Tibial nerve (tissue), 4 donors: ENCODE measurements around the gene UBL5. TPM values are rescaled to one million over a fixed set of nuclear protein-coding genes. Genes with fewer than 3 reads are reported as not detected.

Experiments
- DNase-seq, 2 donors: peaks; one replicate each; pipeline ENCODE4 v3.0.0-alpha.2; 2019; ENCODE audit warnings: low spot score in 2 of 2
- H3K27ac ChIP-seq, 4 donors: fragments of 200-600 bp; sonication (generic) in 3 of 4; one replicate each; pipeline ENCODE4 v1.5.1; 2017 to 2019; ENCODE audit warnings: mild to moderate bottlenecking in 1 of 4
- H3K27me3 ChIP-seq, 2 donors: fragments of 200-600 bp; sonication (generic) in 1 of 2; one replicate each; pipeline versions ENCODE4 v1.5.1 to v1.6.0; 2017 to 2019
- H3K36me3 ChIP-seq, 3 donors: fragments of 200-600 bp; sonication (generic); one replicate each; pipeline ENCODE4 v1.5.1; 2018 to 2019
- H3K4me1 ChIP-seq, 4 donors: fragments of 200-600 bp; sonication (generic) in 3 of 4; one replicate each; pipeline ENCODE4 v1.5.1; 2017 to 2019
- H3K4me3 ChIP-seq, 4 donors: fragments of 200-600 bp; sonication (generic) in 3 of 4; one replicate each; pipeline ENCODE4 v1.5.1; 2017 to 2019; ENCODE audit warnings: mild to moderate bottlenecking in 1 of 4, moderate library complexity in 1 of 4
- H3K9me3 ChIP-seq, 4 donors: fragments of 200-600 bp; sonication (generic) in 3 of 4; one replicate each; pipeline ENCODE4 v1.5.1; 2017 to 2019
- EP300 ChIP-seq, 2 donors: sonication (generic); formaldehyde crosslinking; IDR thresholded peaks; one replicate each; pipeline ENCODE4 v1.6.1; 2017; ENCODE audit warnings: antibody characterized with exemption in 2 of 2, mild to moderate bottlenecking in 1 of 2
- POLR2A ChIP-seq, 2 donors: fragments of 450-650 bp; IDR thresholded peaks; one replicate each; pipeline ENCODE4 v1.6.1; 2017; ENCODE audit warnings: antibody characterized with exemption in 2 of 2, mild to moderate bottlenecking in 2 of 2, moderate library complexity in 2 of 2
- WGBS, 2 donors: methylation state at CpG; one replicate each; pipeline ENCODE4 v1.1.5; 2018; 5-methylcytosine and 5-hydroxymethylcytosine counted together
- small RNA-seq: library from RNA; depleted of rRNA; stranded (forward); fragments of <200 nt; gene quantifications from one replicate; pipeline ENCODE3, GENCODE V24; 2016
- total RNA-seq, 4 donors: library from RNA; depleted of rRNA; stranded (reverse); fragments of >200 nt; gene quantifications; one replicate each; pipeline ENCODE4 v1.1.0, GENCODE V29; 2016
- TF ChIP-seq, protein P1 (sequence below), 5 experiments: fragments of 200-600 bp in 3 of 5; fragments of 450-650 bp in 2 of 5; sonication (generic) in 3 of 5; IDR thresholded peaks; one replicate each; pipeline ENCODE4 v1.5.1; 2016 to 2019; ENCODE audit warnings: antibody characterized with exemption in 5 of 5, mild to moderate bottlenecking in 3 of 5, moderate library complexity in 2 of 5

Gene UBL5
- total RNA-seq, 4 donors from 2014 or later = 349 to 599 (median 515) TPM

- 60 to 61% methylated on average over 5 of the region's 5 CpGs for WGBS, 2 donors
- H3K27me3 ChIP-seq = no peaks in the 10 kb centered on the region
- H3K27ac ChIP-seq = no peak overlapping the region
- H3K36me3 ChIP-seq = no peaks in the 10 kb centered on the region
- DNase-seq = no peak
- H3K4me1 ChIP-seq = no peaks in the 10 kb centered on the region
- peaks cover 0 to 5% (median 0%) of the 10 kb centered on the region in 4 donors for H3K9me3 ChIP-seq
- H3K4me3 ChIP-seq = no peak overlapping the region
- TF ChIP-seq, protein P1, sequence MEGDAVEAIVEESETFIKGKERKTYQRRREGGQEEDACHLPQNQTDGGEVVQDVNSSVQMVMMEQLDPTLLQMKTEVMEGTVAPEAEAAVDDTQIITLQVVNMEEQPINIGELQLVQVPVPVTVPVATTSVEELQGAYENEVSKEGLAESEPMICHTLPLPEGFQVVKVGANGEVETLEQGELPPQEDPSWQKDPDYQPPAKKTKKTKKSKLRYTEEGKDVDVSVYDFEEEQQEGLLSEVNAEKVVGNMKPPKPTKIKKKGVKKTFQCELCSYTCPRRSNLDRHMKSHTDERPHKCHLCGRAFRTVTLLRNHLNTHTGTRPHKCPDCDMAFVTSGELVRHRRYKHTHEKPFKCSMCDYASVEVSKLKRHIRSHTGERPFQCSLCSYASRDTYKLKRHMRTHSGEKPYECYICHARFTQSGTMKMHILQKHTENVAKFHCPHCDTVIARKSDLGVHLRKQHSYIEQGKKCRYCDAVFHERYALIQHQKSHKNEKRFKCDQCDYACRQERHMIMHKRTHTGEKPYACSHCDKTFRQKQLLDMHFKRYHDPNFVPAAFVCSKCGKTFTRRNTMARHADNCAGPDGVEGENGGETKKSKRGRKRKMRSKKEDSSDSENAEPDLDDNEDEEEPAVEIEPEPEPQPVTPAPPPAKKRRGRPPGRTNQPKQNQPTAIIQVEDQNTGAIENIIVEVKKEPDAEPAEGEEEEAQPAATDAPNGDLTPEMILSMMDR (IDR thresholded peaks at IDR 0.05) = no peak
- no peak for TF ChIP-seq EP300 (IDR thresholded peaks at IDR 0.05)
- no peak for TF ChIP-seq POLR2A (IDR thresholded peaks at IDR 0.05)
Measured at GRCh38 chr19:9875796-9876195, 48.1 kb downstream of the UBL5 start.

- no peaks in the 10 kb centered on the region for H3K36me3 ChIP-seq
- H3K27ac ChIP-seq = no peak overlapping the region
- no peaks in the 10 kb centered on the region for H3K4me1 ChIP-seq
- 88 to 92% methylated on average over 10 of the region's 10 CpGs for WGBS, 2 donors
- H3K27me3 ChIP-seq = no peaks in the 10 kb centered on the region
- H3K9me3 ChIP-seq = peaks cover 0 to 5% (median 0%) of the 10 kb centered on the region in 4 donors
- TF ChIP-seq EP300 (IDR thresholded peaks at IDR 0.05) (no peak), POLR2A (IDR thresholded peaks at IDR 0.05) (no peak)
- TF ChIP-seq, protein P1 (IDR thresholded peaks at IDR 0.05) = no peak
- no peak for DNase-seq
- no peak overlapping the region for H3K4me3 ChIP-seq
Measured at GRCh38 chr19:9877780-9878510, 50.2 kb downstream of the UBL5 start.

GRCh38 chr19:9878511-9879196 is 50.9 kb downstream of the UBL5 start:
- no peaks in the 10 kb centered on the region for H3K36me3 ChIP-seq
- H3K4me3 ChIP-seq = no peak overlapping the region
- H3K4me1 ChIP-seq = no peaks in the 10 kb centered on the region
- no peak overlapping the region for H3K27ac ChIP-seq
- WGBS, 2 donors = 85 to 88% methylated on average over 11 of the region's 11 CpGs
- H3K9me3 ChIP-seq = peaks cover 0 to 5% (median 0%) of the 10 kb centered on the region in 4 donors
- TF ChIP-seq EP300 (IDR thresholded peaks at IDR 0.05) = no peak
- no peak for TF ChIP-seq POLR2A (IDR thresholded peaks at IDR 0.05)
- TF ChIP-seq, protein P1 (IDR thresholded peaks at IDR 0.05) = no peak
- no peak for DNase-seq
- no peaks in the 10 kb centered on the region for H3K27me3 ChIP-seq

Small RNA genes within 50 kb of the gene (small RNA-seq; reads per million reads assigned to genes)
- not detected for gene RF00156

Other genes with a start within 250 kb of the UBL5 start
- 10 to 100 TPM; 27.4 to 39.8 (median 32.2) TPM for gene ZNF121, start 243.4 kb upstream of the UBL5 start, total RNA-seq
- gene ZNF561, start 206.7 kb upstream of the UBL5 start, total RNA-seq = 10 to 100 TPM; 19.4 to 30.3 (median 21.9) TPM
- 10 to 100 TPM; 17.9 to 31.6 (median 24.5) TPM for gene ZNF562, start 152.8 kb upstream of the UBL5 start, total RNA-seq
- 10 to 100 TPM; 20.8 to 36.9 (median 26.8) TPM for gene ZNF846, start 59.2 kb upstream of the UBL5 start, total RNA-seq
- 10 to 100 TPM; 26.2 to 42.7 (median 36.6) TPM for gene FBXL12, start 8.8 kb upstream of the UBL5 start, total RNA-seq
- gene PIN1, start 7.4 kb downstream of the UBL5 start, total RNA-seq = 100 to 1,000 TPM in 2 of 4 donors, 10 to 100 TPM in 2; 90.6 to 124 (median 103) TPM
- 10 to 100 TPM in 1 of 4 donors, 1 to 10 TPM in 3; 4.8 to 12.6 (median 8.8) TPM for gene OLFM2, start 108.6 kb downstream of the UBL5 start, total RNA-seq
- gene COL5A3, start 182.6 kb downstream of the UBL5 start, total RNA-seq = 100 to 1,000 TPM in 1 of 4 donors, 10 to 100 TPM in 3; 41.3 to 102 (median 56.3) TPM
- gene RDH8, start 185.6 kb downstream of the UBL5 start, total RNA-seq = not detected